RWPE1 (cell line): ENCODE results near the gene CCSER2.
A peak's percentile ranks its signal among the peaks of the same experiment; 100 is the strongest.

Experiments used
- CTCF ChIA-PET: fragments of 350-600 bp; sonication (Branson Sonifier 250); formaldehyde crosslinking; extraction: SDS; loops from one replicate; lab custom pipeline; 2021; lab: Yijun Ruan, JAX
- POLR2A ChIA-PET: fragments of 400-600 bp; formaldehyde crosslinking; extraction: SDS; loops from one replicate; lab custom pipeline; 2020; ENCODE audit warnings: antibody characterized with exemption; ENCODE audit not compliant: low non-redundant PET; lab: Yijun Ruan, JAX
- DNase-seq: peaks from one replicate; pipeline ENCODE4 v3.0.0; 2012; ENCODE audit warnings: low spot score
- H3K27ac ChIP-seq: fragments of 450-650 bp; 2 replicates; pipeline ENCODE4 v1.5.1; 2017
- CTCF ChIP-seq: fragments of 450-650 bp; conservative IDR thresholded peaks from 2 replicates; pipeline ENCODE4 v1.5.1; 2017; ENCODE audit warnings: low read depth, mild to moderate bottlenecking

CCSER2 gene

GRCh38 chr10:84360637-84361365, 32.4 kb downstream of the CCSER2 start:
- DNase-seq, result peak; percentile 22
- POLR2A ChIA-PET, result no interaction called here
- no peak for TF ChIP-seq CTCF
- CTCF ChIA-PET, result interaction anchor here (0.6 to 1.6 kb wide), 5 partner anchors 8 to 170 kb away, joined by 3 to 7 read pairs (median 3); no protein-coding TSS in a partner anchor
- no peak overlapping the region for H3K27ac ChIP-seq

- ChIA-PET POLR2A (no interaction called here), CTCF (interaction anchor here (0.6 to 1.3 kb wide), 4 partner anchors 13 to 1838 kb away, joined by 3 to 4 read pairs (median 3); no protein-coding TSS in a partner anchor)
- DNase-seq, result no peak
- no peak overlapping the region for H3K27ac ChIP-seq
- no peak for TF ChIP-seq CTCF
Observed at GRCh38 chr10:84365335-84365881, 37.0 kb downstream of the CCSER2 start.

- ChIA-PET POLR2A (no interaction called here), CTCF (interaction anchor here (0.7 kb wide), 1 partner anchor 13 kb away, joined by 3 read pairs; no protein-coding TSS in a partner anchor)
- no peak for TF ChIP-seq CTCF
- no peak overlapping the region for H3K27ac ChIP-seq
- no peak for DNase-seq
Observed at GRCh38 chr10:84366041-84366440, 37.7 kb downstream of the CCSER2 start.

GRCh38 chr10:84367256-84367655, 38.9 kb downstream of the CCSER2 start:
- H3K27ac ChIP-seq, result no peak overlapping the region
- no peak for DNase-seq
- ChIA-PET POLR2A (no interaction called here), CTCF (no interaction called here)
- TF ChIP-seq CTCF, result no peak

- ChIA-PET POLR2A (no interaction called here), CTCF (no interaction called here)
- no peak for TF ChIP-seq CTCF
- H3K27ac ChIP-seq, result no peak overlapping the region
- DNase-seq, result no peak
Observed at GRCh38 chr10:84368828-84369227, 40.4 kb downstream of the CCSER2 start.

- no peak for DNase-seq
- no peak for TF ChIP-seq CTCF
- no peak overlapping the region for H3K27ac ChIP-seq
- ChIA-PET CTCF (interaction anchor here (0.7 to 1.1 kb wide), 3 partner anchors 71 to 171 kb away, joined by 3 to 4 read pairs (median 3); no protein-coding TSS in a partner anchor), POLR2A (no interaction called here)
Observed at GRCh38 chr10:84370283-84370682, 41.9 kb downstream of the CCSER2 start.
